NT2/D1 (cell line): ENCODE measurements around the gene RASD2.

Experiments
- SUZ12 ChIP-seq: IDR thresholded peaks from 2 replicates; pipeline ENCODE4 v1.6.1; 2011; ENCODE audit not compliant: insufficient read length, insufficient read depth; ENCODE audit errors: extremely low read depth
- YY1 ChIP-seq: IDR thresholded peaks from 2 replicates; pipeline ENCODE4 v1.6.1; 2011; ENCODE audit not compliant: insufficient read length, insufficient read depth
- ZNF274 ChIP-seq: IDR thresholded peaks from 2 replicates; pipeline ENCODE4 v1.6.1; 2011; ENCODE audit warnings: mild to moderate bottlenecking, low read depth, low read length

GRCh38 chr22:35533365-35534029, 7.1 kb upstream of the RASD2 start:
- TF ChIP-seq ZNF274 = no peak
- TF ChIP-seq SUZ12 = no peak
- no peak for TF ChIP-seq YY1
